HG02623 (cell line): ENCODE results near the gene ARHGAP4.

ENCODE experiments used
- ATAC-seq: cut with Tn5 transposase; IDR thresholded peaks from one replicate; pipeline ENCODE4 v1.9.1; 2021; ENCODE audit warnings: moderate library complexity; ENCODE audit not compliant: unreplicated experiment

The ARHGAP4 gene

GRCh38 chrX:153925739-153926551 lies at the start of gene ARHGAP4:
TSS of gene ARHGAP4 (minus strand) at chrX:153926264. CDS start at chrX:153926202, 62 bp downstream.
- no peak for ATAC-seq

GRCh38 chrX:153974726-153975286 lies 48.7 kb upstream of the ARHGAP4 start:
- ATAC-seq = no peak

GRCh38 chrX:153974003-153974725 lies 48.1 kb upstream of the ARHGAP4 start:
- ATAC-seq = no peak

GRCh38 chrX:153973127-153974002 lies 47.3 kb upstream of the ARHGAP4 start:
- ATAC-seq = no peak

GRCh38 chrX:153972368-153973126 lies 46.5 kb upstream of the ARHGAP4 start, which contains the start of gene TMEM187:
TSS of gene TMEM187 (plus strand) at chrX:153972754. CDS start at chrX:153982063, 9,309 bp downstream.
- ATAC-seq = peak; percentile 35

- ATAC-seq = peak; percentile 35
Observed at GRCh38 chrX:153971450-153972367, 45.6 kb upstream of the ARHGAP4 start, which contains the start of gene HCFC1. TSS of gene HCFC1 (minus strand) at chrX:153971818. CDS start at chrX:153970840, 978 bp downstream.

- peak; percentile 31 for ATAC-seq
Observed at GRCh38 chrX:153971124-153971449, 45.0 kb upstream of the ARHGAP4 start.

- ATAC-seq = no peak
Observed at GRCh38 chrX:153970357-153971123, 44.5 kb upstream of the ARHGAP4 start.

GRCh38 chrX:153969904-153970356 lies 43.9 kb upstream of the ARHGAP4 start:
- ATAC-seq = no peak

GRCh38 chrX:153969125-153969903 lies 43.2 kb upstream of the ARHGAP4 start:
- ATAC-seq = no peak

- ATAC-seq = no peak
Observed at GRCh38 chrX:153968754-153969124, 42.7 kb upstream of the ARHGAP4 start.

- no peak for ATAC-seq
Observed at GRCh38 chrX:153968255-153968654, 42.2 kb upstream of the ARHGAP4 start.

GRCh38 chrX:153967536-153968224 lies 41.6 kb upstream of the ARHGAP4 start:
- no peak for ATAC-seq

GRCh38 chrX:153966841-153967535 lies 40.9 kb upstream of the ARHGAP4 start:
- no peak for ATAC-seq

GRCh38 chrX:153966283-153966688 lies 40.2 kb upstream of the ARHGAP4 start:
- ATAC-seq = no peak

GRCh38 chrX:153965406-153965805 lies 39.3 kb upstream of the ARHGAP4 start:
- ATAC-seq = no peak
